IMR-90 (cell line): Measurements from ENCODE around the gene PRSS33.
A peak's percentile ranks its signal among the peaks of the same experiment; 100 is the strongest.

ENCODE experiments used
- BHLHE40 ChIP-seq: fragments of 150-350 bp; IDR thresholded peaks from 2 replicates; pipeline ENCODE4 v1.6.1; 2016; ENCODE audit warnings: mild to moderate bottlenecking, low read depth, low read length
- FOS ChIP-seq: fragments of 150-350 bp; IDR thresholded peaks from 2 replicates; pipeline ENCODE4 v1.6.1; 2016; ENCODE audit warnings: low read depth, low read length
- POLR2A ChIP-seq: IDR thresholded peaks from 2 replicates; pipeline ENCODE4 v1.6.1; 2012; ENCODE audit warnings: mild to moderate bottlenecking, low read depth, low read length
- RAD21 ChIP-seq: IDR thresholded peaks from 2 replicates; pipeline ENCODE4 v1.6.1; 2012; ENCODE audit warnings: low read length, improper control_type of control experiment
- SMC3 ChIP-seq: fragments of 150-350 bp; IDR thresholded peaks from 2 replicates; pipeline ENCODE4 v1.6.1; 2016; ENCODE audit warnings: low read depth, mild to moderate bottlenecking, antibody characterized with exemption, low read length, moderate library complexity
- TF ChIP-seq, protein P1 (sequence below): conservative IDR thresholded peaks from 2 replicates; pipeline ENCODE4 v1.5.1; 2012; ENCODE audit warnings: mild to moderate bottlenecking, low read depth, low read length, improper control_type of control experiment
- TF ChIP-seq, protein P2 (sequence below): fragments of 150-350 bp; IDR thresholded peaks from 2 replicates; pipeline ENCODE4 v1.6.1; 2017; ENCODE audit warnings: mild to moderate bottlenecking, antibody characterized with exemption, low read length, low read depth

DNA sequence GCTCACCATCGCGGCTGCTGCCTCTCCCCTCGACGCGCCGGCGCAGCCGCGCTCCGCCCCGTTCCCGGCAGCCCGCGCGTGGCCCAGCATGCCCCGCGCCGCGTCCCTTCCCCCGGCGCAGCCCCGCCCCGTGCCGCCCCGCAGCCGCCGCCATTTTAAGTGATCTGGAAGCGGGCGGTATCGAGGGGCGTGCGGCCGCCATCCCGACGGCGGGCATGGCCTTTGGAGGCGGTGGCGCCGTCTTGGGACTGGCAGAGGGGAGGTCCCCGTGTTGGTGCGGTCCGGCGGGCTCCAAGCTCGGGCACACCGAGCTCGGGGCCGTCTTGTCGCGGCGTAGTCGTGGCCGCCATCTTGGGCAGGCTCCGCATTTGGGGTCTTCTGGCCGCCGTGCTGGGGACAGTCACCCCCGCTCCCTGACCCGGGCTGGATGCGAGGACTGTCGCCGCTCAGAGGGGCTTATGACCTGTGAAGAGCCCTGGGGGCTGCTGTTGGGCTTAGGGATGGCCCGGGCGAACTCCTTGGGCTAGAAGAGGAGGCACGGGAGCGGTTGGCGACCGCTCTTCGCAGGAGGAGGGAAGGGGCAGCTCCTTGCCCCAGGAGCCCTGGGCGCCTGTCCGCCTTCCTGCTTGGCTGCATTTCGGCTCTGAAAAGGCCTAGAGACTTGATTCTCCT is 10.0 kb downstream of the PRSS33 start, which contains the start of gene ELOB:
- TF ChIP-seq, protein P1, sequence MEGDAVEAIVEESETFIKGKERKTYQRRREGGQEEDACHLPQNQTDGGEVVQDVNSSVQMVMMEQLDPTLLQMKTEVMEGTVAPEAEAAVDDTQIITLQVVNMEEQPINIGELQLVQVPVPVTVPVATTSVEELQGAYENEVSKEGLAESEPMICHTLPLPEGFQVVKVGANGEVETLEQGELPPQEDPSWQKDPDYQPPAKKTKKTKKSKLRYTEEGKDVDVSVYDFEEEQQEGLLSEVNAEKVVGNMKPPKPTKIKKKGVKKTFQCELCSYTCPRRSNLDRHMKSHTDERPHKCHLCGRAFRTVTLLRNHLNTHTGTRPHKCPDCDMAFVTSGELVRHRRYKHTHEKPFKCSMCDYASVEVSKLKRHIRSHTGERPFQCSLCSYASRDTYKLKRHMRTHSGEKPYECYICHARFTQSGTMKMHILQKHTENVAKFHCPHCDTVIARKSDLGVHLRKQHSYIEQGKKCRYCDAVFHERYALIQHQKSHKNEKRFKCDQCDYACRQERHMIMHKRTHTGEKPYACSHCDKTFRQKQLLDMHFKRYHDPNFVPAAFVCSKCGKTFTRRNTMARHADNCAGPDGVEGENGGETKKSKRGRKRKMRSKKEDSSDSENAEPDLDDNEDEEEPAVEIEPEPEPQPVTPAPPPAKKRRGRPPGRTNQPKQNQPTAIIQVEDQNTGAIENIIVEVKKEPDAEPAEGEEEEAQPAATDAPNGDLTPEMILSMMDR, result no peak
- TF ChIP-seq BHLHE40 (no peak; the same call in 1 of the 2 replicates), SMC3 (no peak), POLR2A (peak; percentile 87), RAD21 (no peak), FOS (no peak)
- TF ChIP-seq, protein P2, sequence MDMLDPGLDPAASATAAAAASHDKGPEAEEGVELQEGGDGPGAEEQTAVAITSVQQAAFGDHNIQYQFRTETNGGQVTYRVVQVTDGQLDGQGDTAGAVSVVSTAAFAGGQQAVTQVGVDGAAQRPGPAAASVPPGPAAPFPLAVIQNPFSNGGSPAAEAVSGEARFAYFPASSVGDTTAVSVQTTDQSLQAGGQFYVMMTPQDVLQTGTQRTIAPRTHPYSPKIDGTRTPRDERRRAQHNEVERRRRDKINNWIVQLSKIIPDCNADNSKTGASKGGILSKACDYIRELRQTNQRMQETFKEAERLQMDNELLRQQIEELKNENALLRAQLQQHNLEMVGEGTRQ, result peak; percentile 33; the same call in 1 of the 2 replicates
